OCI-M1 (cell line): ENCODE results near the gene DENND6A.
"Not testable (repeated sequence)": the region's sequence is repeated elsewhere in the genome, so short reads cannot be mapped to it uniquely, and the experiment has no call there.

ENCODE experiments used
- DNase-seq: peaks from one replicate; lab custom pipeline; 2025; lab: John Stamatoyannopoulos, UW

Gene DENND6A

GRCh38 chr3:57692396-57693147 lies at the start of gene DENND6A:
Gene DENND6A (minus strand): TSS chr3:57693077. CDS start chr3:57693018, 59 bp downstream.
- peak; percentile 96 for DNase-seq

GRCh38 chr3:57740027-57740426 lies 47.1 kb upstream of the DENND6A start:
- DNase-seq, result no peak

- DNase-seq, result no peak
These were observed 45.5 kb upstream of the DENND6A start for GRCh38 chr3:57738391-57738790.

- DNase-seq, result no peak
These were observed 45.0 kb upstream of the DENND6A start for GRCh38 chr3:57737840-57738239.

- no peak for DNase-seq
These were observed 42.5 kb upstream of the DENND6A start for GRCh38 chr3:57735405-57735804.

- no peak for DNase-seq
These were observed 40.9 kb upstream of the DENND6A start for GRCh38 chr3:57733790-57734189.

- DNase-seq, result no peak
These were observed 38.4 kb upstream of the DENND6A start for GRCh38 chr3:57731311-57731710.

- no peak for DNase-seq
These were observed 37.8 kb upstream of the DENND6A start for GRCh38 chr3:57730682-57731081.

GRCh38 chr3:57729334-57730045 lies 36.6 kb upstream of the DENND6A start:
- DNase-seq, result no peak

GRCh38 chr3:57727106-57727505 lies 34.2 kb upstream of the DENND6A start:
- DNase-seq, result no peak

- no peak for DNase-seq
These were observed 33.5 kb upstream of the DENND6A start for GRCh38 chr3:57726397-57726796.

GRCh38 chr3:57718118-57718517 lies 25.2 kb upstream of the DENND6A start:
- DNase-seq, result no peak

GRCh38 chr3:57717205-57717868 lies 24.5 kb upstream of the DENND6A start:
- no peak for DNase-seq

GRCh38 chr3:57715686-57716085 lies 22.8 kb upstream of the DENND6A start:
- DNase-seq, result no peak

- no peak for DNase-seq
These were observed 16.7 kb upstream of the DENND6A start for GRCh38 chr3:57709559-57709958.

- DNase-seq, result no peak
These were observed 16.2 kb upstream of the DENND6A start for GRCh38 chr3:57709031-57709430.

- DNase-seq, result peak; percentile 66
These were observed 13.6 kb upstream of the DENND6A start for GRCh38 chr3:57706462-57706861.

- not testable (repeated sequence) for DNase-seq
These were observed 12.5 kb upstream of the DENND6A start for GRCh38 chr3:57705351-57705750.

- DNase-seq, result no peak
These were observed 8.9 kb upstream of the DENND6A start for GRCh38 chr3:57701781-57702180.

GRCh38 chr3:57700737-57701136 lies 7.9 kb upstream of the DENND6A start:
- no peak for DNase-seq

GRCh38 chr3:57699591-57699990 lies 6.7 kb upstream of the DENND6A start:
- DNase-seq, result no peak

GRCh38 chr3:57696801-57697321 lies 4.0 kb upstream of the DENND6A start:
- no peak for DNase-seq

GRCh38 chr3:57694146-57694545 lies 1.3 kb upstream of the DENND6A start:
- DNase-seq, result no peak
